HPDE6-E6E7 (cell line): ENCODE measurements around the gene CCDC178.
"Not testable (repeated sequence)": the region's sequence is repeated elsewhere in the genome, so short reads cannot be mapped to it uniquely, and the experiment has no call there.

Source experiments
- DNase-seq: peaks from one replicate; pipeline ENCODE4 v3.0.0; 2011; ENCODE audit warnings: missing footprints; ENCODE audit errors: extremely low spot score

CCDC178 gene

DNA sequence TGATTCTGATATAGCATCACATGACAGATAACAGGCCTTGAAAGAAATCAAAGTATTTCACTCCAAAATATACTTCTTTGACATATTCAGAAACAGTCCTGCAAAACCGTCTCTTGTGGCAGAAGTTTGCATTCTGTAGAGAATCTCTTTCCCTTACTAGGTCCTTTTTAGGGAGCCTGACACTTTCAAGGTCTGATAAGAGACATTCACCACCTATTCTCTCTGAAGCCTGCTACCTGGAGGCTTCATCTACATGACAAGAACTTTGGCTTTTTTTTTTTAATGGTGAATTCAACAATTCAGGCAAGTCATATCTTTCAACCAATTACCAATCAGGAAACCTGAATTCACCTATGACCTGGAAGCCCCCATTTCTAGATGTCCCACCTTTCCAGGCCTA, 83.8 kb downstream of the CCDC178 start:
- no peak for DNase-seq

DNA sequence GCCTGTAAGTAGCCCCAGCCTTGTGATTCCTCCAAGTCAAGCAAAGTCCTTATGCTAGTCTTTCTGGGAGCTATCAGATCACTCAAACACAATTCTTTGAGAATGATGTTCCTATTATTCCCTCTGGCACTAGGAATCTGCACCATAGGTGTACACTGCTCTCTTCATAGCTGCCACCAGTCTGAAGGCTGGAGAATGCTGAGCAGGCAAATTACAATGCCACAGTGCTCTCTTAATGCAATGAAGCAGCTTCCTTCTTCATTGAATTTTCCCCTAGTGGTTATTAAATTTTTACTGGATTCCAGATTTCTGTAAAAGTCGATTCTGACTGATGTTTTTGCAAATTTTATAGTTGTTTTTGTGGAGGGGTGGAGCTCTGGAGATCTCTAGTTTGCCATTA, 84.8 kb downstream of the CCDC178 start:
- DNase-seq = no peak

DNA sequence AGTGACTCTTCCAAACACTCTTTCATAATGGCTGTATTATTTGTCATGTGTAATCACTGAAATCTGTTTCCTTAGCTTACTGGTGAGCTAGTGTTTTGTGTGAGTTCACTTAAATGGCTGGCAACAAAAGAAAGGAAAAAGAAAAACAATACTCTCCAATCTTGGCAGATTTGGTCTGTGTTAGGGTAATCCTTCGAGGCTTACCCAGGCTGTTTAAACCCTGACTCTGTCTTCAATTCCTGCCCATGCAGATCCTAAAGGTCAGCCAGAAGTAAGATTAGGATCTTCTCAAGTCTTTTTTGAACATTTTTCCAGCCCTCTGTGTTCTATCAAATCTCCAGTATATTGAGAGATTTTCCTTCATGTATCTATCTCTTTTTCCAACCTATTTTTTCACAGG, 85.3 kb downstream of the CCDC178 start:
- no peak for DNase-seq

- no peak for DNase-seq
Observed at GRCh38 chr18:33350256-33350655, 90.3 kb downstream of the CCDC178 start.

- DNase-seq = not testable (repeated sequence)
Observed at GRCh38 chr18:33339733-33340132, 100.8 kb downstream of the CCDC178 start.

- no peak for DNase-seq
Observed at GRCh38 chr18:33334781-33335180, 105.7 kb downstream of the CCDC178 start.

DNA sequence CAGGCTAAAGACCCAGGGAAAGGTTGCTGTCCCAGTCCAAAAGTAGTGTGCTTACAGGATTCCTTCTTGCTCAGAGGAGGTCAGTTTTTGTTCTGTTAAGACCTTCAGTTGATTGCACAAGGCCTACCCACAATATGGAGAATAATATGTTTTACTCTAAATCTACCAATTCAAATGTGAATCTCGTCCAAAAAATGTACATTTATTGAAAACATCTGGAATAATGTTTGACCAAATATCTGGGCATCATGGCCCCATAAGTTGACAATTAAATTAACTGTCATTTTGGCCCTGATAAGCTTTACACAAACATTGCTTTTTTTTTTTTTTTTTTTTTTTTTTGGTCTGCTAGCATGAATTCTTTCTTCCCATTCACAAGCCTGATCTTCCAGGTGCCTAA, 109.8 kb downstream of the CCDC178 start:
- no peak for DNase-seq

GRCh38 chr18:33326975-33327374, 113.5 kb downstream of the CCDC178 start:
- no peak for DNase-seq

GRCh38 chr18:33317640-33318039, 122.9 kb downstream of the CCDC178 start:
- DNase-seq = no peak

GRCh38 chr18:33316146-33316587, 124.4 kb downstream of the CCDC178 start:
- no peak for DNase-seq

- no peak for DNase-seq
Observed at GRCh38 chr18:33307520-33307919, 133.0 kb downstream of the CCDC178 start.

DNA sequence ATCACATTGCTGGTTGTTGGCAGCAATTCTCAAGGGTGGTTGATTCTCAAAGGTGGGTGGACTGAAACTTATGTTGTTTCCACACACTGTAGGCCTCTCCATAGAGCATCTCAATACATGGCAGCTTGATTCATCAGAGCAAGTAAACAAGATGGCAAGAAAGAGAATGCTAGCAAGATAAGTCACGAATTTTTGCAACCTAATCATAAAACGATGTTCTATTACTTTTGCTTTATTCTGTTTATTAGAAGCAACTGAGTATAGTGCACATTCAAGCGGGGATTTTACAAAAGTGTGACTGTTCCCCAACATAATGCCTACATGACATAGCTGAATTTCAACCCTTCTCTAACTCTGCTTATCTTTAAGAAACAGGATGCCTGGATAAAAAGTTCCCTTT, 136.2 kb downstream of the CCDC178 start:
- DNase-seq = no peak

GRCh38 chr18:33291539-33291938, 149.0 kb downstream of the CCDC178 start:
- no peak for DNase-seq

DNA sequence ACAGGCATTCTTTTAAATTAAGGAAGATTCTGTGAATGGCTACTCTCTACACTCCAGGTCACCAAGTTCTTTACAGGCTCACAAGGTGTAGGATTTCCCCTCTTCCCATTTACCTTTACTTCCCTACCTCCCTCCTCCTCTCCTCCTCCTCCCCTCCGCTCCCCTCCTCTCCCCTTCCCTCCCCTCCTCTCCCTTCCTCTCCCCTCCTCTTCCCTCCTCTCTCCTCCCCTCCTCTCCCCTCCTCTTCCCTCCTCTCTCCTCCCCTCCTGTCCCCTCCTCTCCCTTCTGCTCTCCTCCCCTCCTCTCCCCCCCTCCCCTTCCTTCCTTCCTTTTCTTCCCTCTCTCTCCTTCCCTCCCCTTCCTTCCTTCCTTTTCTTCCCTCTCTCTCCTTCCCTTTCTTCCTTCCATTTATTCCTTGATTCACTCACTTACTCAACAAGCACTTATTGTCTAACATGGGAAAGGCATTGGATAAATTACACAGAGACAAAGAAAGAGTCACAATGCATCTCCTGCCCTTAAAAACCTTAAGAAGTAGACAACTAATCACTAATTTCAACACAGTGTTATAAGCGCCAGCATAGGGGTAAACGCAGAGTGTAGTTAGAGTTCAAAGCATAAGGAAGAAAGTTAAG, 152.3 kb downstream of the CCDC178 start:
- DNase-seq = no peak

GRCh38 chr18:33282709-33283333, 157.7 kb downstream of the CCDC178 start:
- DNase-seq = no peak

GRCh38 chr18:33282142-33282541, 158.4 kb downstream of the CCDC178 start:
- DNase-seq = no peak

DNA sequence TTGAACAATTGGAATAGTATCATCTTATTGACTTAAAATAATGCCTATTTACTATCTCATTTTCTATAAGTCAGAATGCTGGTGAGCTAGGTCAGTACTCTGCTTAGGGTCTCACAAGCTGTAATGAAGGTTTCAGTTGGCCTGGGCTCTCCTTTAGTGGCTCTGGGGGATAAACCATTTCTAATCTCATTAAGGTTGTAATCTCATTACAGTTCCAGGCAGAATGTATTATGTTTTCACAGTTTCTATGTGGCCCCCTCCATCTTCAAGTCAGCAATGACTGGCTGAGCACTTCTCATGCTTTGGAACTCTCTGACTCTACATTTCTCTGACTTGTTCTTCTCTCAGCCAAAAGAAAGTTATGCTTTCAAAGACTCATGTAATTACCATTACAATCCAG, 163.1 kb downstream of the CCDC178 start:
- DNase-seq = no peak

GRCh38 chr18:33275843-33276242, 164.7 kb downstream of the CCDC178 start:
- DNase-seq = no peak

GRCh38 chr18:33270297-33270696, 170.2 kb downstream of the CCDC178 start:
- DNase-seq = no peak

- no peak for DNase-seq
Observed at GRCh38 chr18:33269223-33269622, 171.3 kb downstream of the CCDC178 start.

- no peak for DNase-seq
Observed at GRCh38 chr18:33264566-33264965, 176.0 kb downstream of the CCDC178 start.

DNA sequence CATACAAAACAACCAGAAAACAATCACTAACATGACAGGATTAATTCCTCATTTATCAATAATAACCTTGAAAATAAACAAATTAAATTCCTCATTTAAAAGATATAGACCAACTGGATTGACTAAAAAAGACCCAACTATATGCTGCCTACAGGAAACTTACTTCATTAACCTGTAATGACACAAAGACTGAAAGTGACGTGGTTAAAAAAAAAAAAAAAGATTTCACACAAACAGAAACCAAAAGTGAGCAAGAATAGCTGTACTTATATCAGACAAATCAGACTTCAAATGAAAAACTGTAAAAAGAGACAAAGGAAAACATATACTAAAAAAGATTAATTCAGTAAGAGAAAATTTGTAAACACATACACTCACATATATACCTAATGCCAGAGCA, 201.2 kb downstream of the CCDC178 start:
- DNase-seq = no peak

GRCh38 chr18:33232318-33232626, 208.2 kb downstream of the CCDC178 start:
- DNase-seq = no peak
